Large intestine (tissue), 3 donors: ENCODE results near the gene ENDOD1. TPM values are rescaled to one million over a fixed set of nuclear protein-coding genes. Genes with fewer than 3 reads are reported as not detected.

ENCODE experiments used
- DNase-seq, 2 donors: peaks; one replicate each; pipeline versions ENCODE4 v3.0.0 to v3.0.0-alpha.2; 2013
- H3K27ac ChIP-seq: one replicate; pipeline ENCODE4 v1.5.1; 2013; ENCODE audit warnings: low read length
- H3K27me3 ChIP-seq: 2 replicates; pipeline ENCODE4 v1.6.1; 2013; ENCODE audit warnings: low read length; ENCODE audit not compliant: control insufficient read depth, insufficient read depth
- H3K36me3 ChIP-seq: 2 replicates; pipeline ENCODE4 v1.6.1; 2013; ENCODE audit warnings: low read length; ENCODE audit not compliant: control insufficient read depth, insufficient read depth
- H3K4me1 ChIP-seq: one replicate; pipeline ENCODE4 v1.6.1; 2013; ENCODE audit warnings: low read length; ENCODE audit not compliant: control insufficient read depth, insufficient read depth
- H3K4me3 ChIP-seq: one replicate; pipeline ENCODE4 v1.5.1; 2013; ENCODE audit warnings: low read length
- H3K9me3 ChIP-seq: one replicate; pipeline ENCODE4 v1.6.1; 2013; ENCODE audit warnings: mild to moderate bottlenecking, low read depth, low read length, moderate library complexity; ENCODE audit not compliant: control insufficient read depth
- WGBS: methylation state at CpG from one replicate; pipeline ENCODE4 v1.1.5; 2013; ENCODE audit warnings: low lambda C conversion rate; ENCODE audit not compliant: insufficient coverage; 5-methylcytosine and 5-hydroxymethylcytosine counted together
- polyA plus RNA-seq: library from polyadenylated mRNA; unstranded; fragments of 120-200 nt; gene quantifications from one replicate; pipeline ENCODE4 v1.2.1, GENCODE V29; 2013

The ENDOD1 gene
- polyA plus RNA-seq, 1 donor, result 29.7 TPM

GRCh38 chr11:95057959-95058358 is 31.7 kb upstream of the ENDOD1 start:
- no CpG with 5 or more reads among the region's 8 CpGs for WGBS
- H3K4me1 ChIP-seq, result peaks cover 11% of the 10 kb centered on the region
- peaks cover 2% of the 10 kb centered on the region for H3K9me3 ChIP-seq
- no peaks in the 10 kb centered on the region for H3K36me3 ChIP-seq
- no peak overlapping the region for H3K4me3 ChIP-seq
- DNase-seq, result no peak
- no peaks in the 10 kb centered on the region for H3K27me3 ChIP-seq
- no peak overlapping the region for H3K27ac ChIP-seq

GRCh38 chr11:95058621-95059020 is 31.0 kb upstream of the ENDOD1 start:
- no peak overlapping the region for H3K4me3 ChIP-seq
- no CpG with 5 or more reads among the region's 1 CpG for WGBS
- peaks cover 7% of the 10 kb centered on the region for H3K4me1 ChIP-seq
- H3K9me3 ChIP-seq, result no peaks in the 10 kb centered on the region
- no peak for DNase-seq
- no peaks in the 10 kb centered on the region for H3K27me3 ChIP-seq
- H3K27ac ChIP-seq, result no peak overlapping the region
- no peaks in the 10 kb centered on the region for H3K36me3 ChIP-seq

GRCh38 chr11:95059046-95059445 is 30.6 kb upstream of the ENDOD1 start:
- Histone ChIP-seq H3K27me3 (no peaks in the 10 kb centered on the region), H3K4me3 (no peak overlapping the region), H3K36me3 (no peaks in the 10 kb centered on the region), H3K4me1 (peaks cover 3% of the 10 kb centered on the region), H3K9me3 (no peaks in the 10 kb centered on the region), H3K27ac (no peak overlapping the region)
- 90% methylated on average over 1 of the region's 6 CpGs for WGBS
- DNase-seq, result no peak

GRCh38 chr11:95065336-95065735 is 24.3 kb upstream of the ENDOD1 start:
- Histone ChIP-seq H3K9me3 (no peaks in the 10 kb centered on the region), H3K27ac (no peak overlapping the region), H3K4me3 (no peak overlapping the region), H3K27me3 (no peaks in the 10 kb centered on the region), H3K4me1 (no peaks in the 10 kb centered on the region), H3K36me3 (no peaks in the 10 kb centered on the region)
- WGBS, result no CpG with 5 or more reads among the region's 1 CpG
- DNase-seq, result no peak

GRCh38 chr11:95066716-95067038 is 23.0 kb upstream of the ENDOD1 start, which contains the start of gene SRSF8:
Gene SRSF8, plus strand, starts transcription at chr11:95066919. Its CDS starts 308 bp downstream, at chr11:95067227.
- Histone ChIP-seq H3K27ac (peak within 1 kb of the TSS; percentile 96), H3K27me3 (no peaks in the 10 kb centered on the region), H3K4me3 (peak within 1 kb of the TSS; percentile 64), H3K36me3 (no peaks in the 10 kb centered on the region), H3K9me3 (no peaks in the 10 kb centered on the region), H3K4me1 (no peaks in the 10 kb centered on the region)
- WGBS, result no CpG with 5 or more reads among the region's 4 CpGs
- DNase-seq, result peak in 1 of 2 donors; percentile 87

- Histone ChIP-seq H3K27ac (peak overlapping the region; percentile 96), H3K27me3 (no peaks in the 10 kb centered on the region), H3K4me1 (no peaks in the 10 kb centered on the region), H3K4me3 (peak overlapping the region; percentile 64), H3K36me3 (no peaks in the 10 kb centered on the region), H3K9me3 (no peaks in the 10 kb centered on the region)
- peak; percentile 74 to 87 for DNase-seq
- WGBS, result no CpG with 5 or more reads among the region's 98 CpGs
These were observed 22.4 kb upstream of the ENDOD1 start for GRCh38 chr11:95067039-95067840.

- no peaks in the 10 kb centered on the region for H3K4me1 ChIP-seq
- H3K27ac ChIP-seq, result peak overlapping the region; percentile 96
- H3K4me3 ChIP-seq, result peak overlapping the region; percentile 64
- H3K27me3 ChIP-seq, result no peaks in the 10 kb centered on the region
- no peaks in the 10 kb centered on the region for H3K9me3 ChIP-seq
- H3K36me3 ChIP-seq, result no peaks in the 10 kb centered on the region
- 0% methylated on average over 1 of the region's 16 CpGs for WGBS
- DNase-seq, result peak in 1 of 2 donors; percentile 81
These were observed 21.8 kb upstream of the ENDOD1 start for GRCh38 chr11:95067841-95068219.

- Histone ChIP-seq H3K4me3 (peak overlapping the region; percentile 64), H3K4me1 (no peaks in the 10 kb centered on the region), H3K27ac (peak overlapping the region; percentile 96), H3K27me3 (no peaks in the 10 kb centered on the region), H3K9me3 (no peaks in the 10 kb centered on the region), H3K36me3 (no peaks in the 10 kb centered on the region)
- DNase-seq, result peak; percentile 94 to 96
- WGBS, result no CpG with 5 or more reads among the region's 5 CpGs
These were observed 21.1 kb upstream of the ENDOD1 start for GRCh38 chr11:95068549-95068948.

- H3K27ac ChIP-seq, result no peak overlapping the region
- H3K36me3 ChIP-seq, result no peaks in the 10 kb centered on the region
- no peak overlapping the region for H3K4me3 ChIP-seq
- H3K9me3 ChIP-seq, result no peaks in the 10 kb centered on the region
- no peaks in the 10 kb centered on the region for H3K27me3 ChIP-seq
- DNase-seq, result no peak
- no peaks in the 10 kb centered on the region for H3K4me1 ChIP-seq
- 89% methylated on average over 1 of the region's 1 CpG for WGBS
These were observed 19.2 kb upstream of the ENDOD1 start for GRCh38 chr11:95070471-95070870.

- peak in 1 of 2 donors; percentile 11 for DNase-seq
- Histone ChIP-seq H3K9me3 (no peaks in the 10 kb centered on the region), H3K27ac (no peak overlapping the region), H3K27me3 (no peaks in the 10 kb centered on the region), H3K4me3 (no peak overlapping the region), H3K36me3 (no peaks in the 10 kb centered on the region), H3K4me1 (no peaks in the 10 kb centered on the region)
These were observed 16.7 kb upstream of the ENDOD1 start for GRCh38 chr11:95072948-95073347.
